ENCODE measurements around the gene COMMD7. TPM values are rescaled to one million over a fixed set of nuclear protein-coding genes. Genes with fewer than 3 reads are reported as not detected.
A peak's percentile ranks its signal among the peaks of the same experiment; 100 is the strongest.

COMMD7 gene
- total and polyA plus RNA-seq, 9 of the 15 experiments (the other 6 are each of a cell fraction or from before 2014, with no cell fraction given) = 11.9 to 69.1 (median 34.7) TPM

DNA sequence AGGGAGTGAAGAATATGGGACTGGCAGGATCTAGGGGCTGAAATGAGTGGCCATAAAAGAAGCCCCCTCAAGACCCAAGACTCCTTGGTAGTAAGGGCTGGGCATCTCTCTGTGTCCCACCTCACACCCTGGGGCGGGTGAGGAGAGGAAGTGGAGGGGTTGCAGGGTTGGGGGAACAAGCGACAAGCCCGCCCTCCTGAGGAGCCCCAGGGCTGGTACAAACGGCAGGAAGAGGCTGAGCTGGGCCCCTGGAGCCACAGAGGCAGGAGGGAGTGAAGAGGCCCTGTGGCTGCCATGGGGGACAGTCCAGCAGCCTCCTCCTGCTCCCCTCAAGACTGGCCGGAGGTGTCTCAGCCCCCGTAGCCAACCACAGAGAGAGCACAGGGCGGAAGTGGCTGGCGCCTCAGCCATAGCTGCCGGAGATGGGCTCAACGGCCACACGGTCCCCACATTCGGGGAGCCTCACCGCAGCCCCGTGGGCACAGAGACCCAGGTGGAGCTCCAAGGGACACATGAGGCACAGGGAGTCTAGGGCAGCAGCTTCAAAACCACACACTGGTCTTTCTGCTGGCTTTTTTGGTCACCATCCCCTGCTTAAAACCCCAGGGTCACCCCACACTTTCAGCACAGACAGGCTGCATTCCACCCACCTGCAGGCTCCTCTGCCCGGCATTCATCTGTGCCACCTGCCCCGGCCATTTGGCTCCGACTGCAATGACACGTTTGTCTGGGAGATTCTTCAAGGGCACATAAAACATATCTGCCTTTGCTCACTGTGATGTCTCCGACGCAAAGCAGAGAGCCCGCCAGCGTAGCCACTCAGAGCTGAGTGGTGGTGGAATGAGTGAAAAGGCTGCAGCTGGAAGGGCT lies 70.0 kb downstream of the COMMD7 start:
- H2AFZ ChIP-seq (ENCODE audit: low read depth, low read length) = peak overlapping the region; percentile 88
- no peaks in the 10 kb centered on the region for H3K9me1 ChIP-seq (ENCODE audit: control insufficient read depth, insufficient read depth, low read length)
- no peaks in the 10 kb centered on the region for H4K20me1 ChIP-seq (replicated peaks; ENCODE audit: control insufficient read depth, insufficient read depth, low read length)
- FAIRE-seq (no peak), ATAC-seq (peak; percentile 39), DNase-seq (ENCODE audit: extremely low read depth in 1 of 4, low spot score in 3 of 4) (peak in 1 of 4 experiments; percentile 38)
- in situ Hi-C loops (cut with MboI) (loop anchor here (25.0 kb wide), 2 partner anchors 511 to 836 kb away; partner anchors contain the start of gene FOXS1), intact Hi-C loops (cut with micrococcal nuclease) (no loop called here)
- H3K4me2 ChIP-seq (ENCODE audit: insufficient read depth, low read length) = peak overlapping the region; percentile 26; the same call in 1 of the 2 replicates
- no peaks in the 10 kb centered on the region for H3K36me3 ChIP-seq (ENCODE audit: control insufficient read depth, insufficient read depth, low read length)
- BruUV-seq (replicated peaks) = no TSS peak
- H3K27ac ChIP-seq (ENCODE audit: extremely low read depth, low read depth, low read length) = peak overlapping the region; percentile 82
- 75% methylated on average over 22 of the region's 22 CpGs for WGBS (ENCODE audit: insufficient coverage, low coverage, missing lambda C conversion rate)
- POLR2A ChIA-PET = interaction anchor here (0.5 to 1.5 kb wide), 7 partner anchors 41 to 839 kb away, joined by 3 to 8 read pairs (median 4); no protein-coding TSS in a partner anchor
- no peaks in the 10 kb centered on the region for H3K27me3 ChIP-seq (ENCODE audit: control insufficient read depth in 2 of 2, insufficient read depth in 2 of 2, low read length in 2 of 2)
- peaks cover 32 to 38% of the 10 kb centered on the region in 2 experiments for H3K4me1 ChIP-seq (replicated peaks in 1 of 2; ENCODE audit: control insufficient read depth in 2 of 2, insufficient read depth in 2 of 2, low read length in 2 of 2)
- no peaks in the 10 kb centered on the region for H3K79me2 ChIP-seq (ENCODE audit: control insufficient read depth, insufficient read depth, low read length)
- CTCF ChIA-PET (ENCODE audit: low intra/inter-chr PET ratio) = interaction anchor here (4.3 kb wide), 1 partner anchor 104 kb away, joined by 66 read pairs; no protein-coding TSS in a partner anchor
- H3K9ac ChIP-seq (ENCODE audit: insufficient read depth in 1 of 2, low read depth in 2 of 2, low read length in 2 of 2) = peak overlapping the region; percentile 61 to 86; a peak in 3 of 4 replicates
- no peaks in the 10 kb centered on the region for H3K9me3 ChIP-seq (replicated peaks; ENCODE audit: control insufficient read depth, insufficient read depth, low read depth, low read length)
- H3K4me3 ChIP-seq = no peak overlapping the region
- TF ChIP-seq CSDE1 (IDR thresholded peaks at IDR 0.05) (no peak), NR2C2 (CRISPR knock-in tag; IDR thresholded peaks at IDR 0.05) (no peak), NR2C2 (tag; IDR thresholded peaks at IDR 0.05) (0 out of 2 replicates have a peak, but pooled peaks have one; percentile 7), XRCC3 (IDR thresholded peaks at IDR 0.05) (no peak), NFYB (IDR thresholded peaks at IDR 0.05; ENCODE audit: extremely low read depth, insufficient read length) (no peak), ZBED1 (IDR thresholded peaks at IDR 0.05) (no peak), ZBTB17 (CRISPR knock-in tag; IDR thresholded peaks at IDR 0.05) (0 out of 2 replicates have a peak, but pooled peaks have one; percentile 13), DIDO1 (tag; IDR thresholded peaks at IDR 0.05; ENCODE audit: low read depth) (no peak), ZFX (CRISPR knock-in tag; IDR thresholded peaks at IDR 0.05) (0 out of 2 replicates have a peak, but pooled peaks have one; percentile 11)
- TF ChIP-seq, protein P1, sequence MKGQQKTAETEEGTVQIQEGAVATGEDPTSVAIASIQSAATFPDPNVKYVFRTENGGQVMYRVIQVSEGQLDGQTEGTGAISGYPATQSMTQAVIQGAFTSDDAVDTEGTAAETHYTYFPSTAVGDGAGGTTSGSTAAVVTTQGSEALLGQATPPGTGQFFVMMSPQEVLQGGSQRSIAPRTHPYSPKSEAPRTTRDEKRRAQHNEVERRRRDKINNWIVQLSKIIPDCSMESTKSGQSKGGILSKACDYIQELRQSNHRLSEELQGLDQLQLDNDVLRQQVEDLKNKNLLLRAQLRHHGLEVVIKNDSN (CRISPR knock-in tag; IDR thresholded peaks at IDR 0.05) = peak; percentile 18; the same call in 1 of the 2 replicates
- TF ChIP-seq, protein P2, sequence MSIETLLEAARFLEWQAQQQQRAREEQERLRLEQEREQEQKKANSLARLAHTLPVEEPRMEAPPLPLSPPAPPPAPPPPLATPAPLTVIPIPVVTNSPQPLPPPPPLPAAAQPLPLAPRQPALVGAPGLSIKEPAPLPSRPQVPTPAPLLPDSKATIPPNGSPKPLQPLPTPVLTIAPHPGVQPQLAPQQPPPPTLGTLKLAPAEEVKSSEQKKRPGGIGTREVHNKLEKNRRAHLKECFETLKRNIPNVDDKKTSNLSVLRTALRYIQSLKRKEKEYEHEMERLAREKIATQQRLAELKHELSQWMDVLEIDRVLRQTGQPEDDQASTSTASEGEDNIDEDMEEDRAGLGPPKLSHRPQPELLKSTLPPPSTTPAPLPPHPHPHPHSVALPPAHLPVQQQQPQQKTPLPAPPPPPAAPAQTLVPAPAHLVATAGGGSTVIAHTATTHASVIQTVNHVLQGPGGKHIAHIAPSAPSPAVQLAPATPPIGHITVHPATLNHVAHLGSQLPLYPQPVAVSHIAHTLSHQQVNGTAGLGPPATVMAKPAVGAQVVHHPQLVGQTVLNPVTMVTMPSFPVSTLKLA (conservative IDR thresholded peaks at IDR 0.05) = no peak
- TF ChIP-seq, protein P3, sequence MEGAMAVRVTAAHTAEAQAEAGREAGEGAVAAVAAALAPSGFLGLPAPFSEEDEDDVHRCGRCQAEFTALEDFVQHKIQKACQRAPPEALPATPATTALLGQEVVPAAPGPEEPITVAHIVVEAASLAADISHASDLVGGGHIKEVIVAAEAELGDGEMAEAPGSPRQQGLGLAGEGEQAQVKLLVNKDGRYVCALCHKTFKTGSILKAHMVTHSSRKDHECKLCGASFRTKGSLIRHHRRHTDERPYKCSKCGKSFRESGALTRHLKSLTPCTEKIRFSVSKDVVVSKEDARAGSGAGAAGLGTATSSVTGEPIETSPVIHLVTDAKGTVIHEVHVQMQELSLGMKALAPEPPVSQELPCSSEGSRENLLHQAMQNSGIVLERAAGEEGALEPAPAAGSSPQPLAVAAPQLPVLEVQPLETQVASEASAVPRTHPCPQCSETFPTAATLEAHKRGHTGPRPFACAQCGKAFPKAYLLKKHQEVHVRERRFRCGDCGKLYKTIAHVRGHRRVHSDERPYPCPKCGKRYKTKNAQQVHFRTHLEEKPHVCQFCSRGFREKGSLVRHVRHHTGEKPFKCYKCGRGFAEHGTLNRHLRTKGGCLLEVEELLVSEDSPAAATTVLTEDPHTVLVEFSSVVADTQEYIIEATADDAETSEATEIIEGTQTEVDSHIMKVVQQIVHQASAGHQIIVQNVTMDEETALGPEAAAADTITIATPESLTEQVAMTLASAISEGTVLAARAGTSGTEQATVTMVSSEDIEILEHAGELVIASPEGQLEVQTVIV (CRISPR knock-in tag; IDR thresholded peaks at IDR 0.05; ENCODE audit: borderline replicate concordance) = no peak
